H54 (cell line): ENCODE measurements around the gene FMNL1.

ENCODE experiments used
- DNase-seq: peaks from one replicate; pipeline ENCODE4 v3.0.0; 2011; ENCODE audit warnings: low spot score, mixed read lengths; ENCODE audit not compliant: insufficient read length
- FAIRE-seq: peaks from 3 replicates; lab custom pipeline; 2011; peaks lifted over from hg19 to GRCh38; lab: Jason Lieb, UNC
- POLR2A ChIP-seq: IDR thresholded peaks from 2 replicates; pipeline ENCODE4 v1.6.1; 2011; ENCODE audit warnings: low read depth, mild to moderate bottlenecking, low read length

Gene FMNL1

DNA sequence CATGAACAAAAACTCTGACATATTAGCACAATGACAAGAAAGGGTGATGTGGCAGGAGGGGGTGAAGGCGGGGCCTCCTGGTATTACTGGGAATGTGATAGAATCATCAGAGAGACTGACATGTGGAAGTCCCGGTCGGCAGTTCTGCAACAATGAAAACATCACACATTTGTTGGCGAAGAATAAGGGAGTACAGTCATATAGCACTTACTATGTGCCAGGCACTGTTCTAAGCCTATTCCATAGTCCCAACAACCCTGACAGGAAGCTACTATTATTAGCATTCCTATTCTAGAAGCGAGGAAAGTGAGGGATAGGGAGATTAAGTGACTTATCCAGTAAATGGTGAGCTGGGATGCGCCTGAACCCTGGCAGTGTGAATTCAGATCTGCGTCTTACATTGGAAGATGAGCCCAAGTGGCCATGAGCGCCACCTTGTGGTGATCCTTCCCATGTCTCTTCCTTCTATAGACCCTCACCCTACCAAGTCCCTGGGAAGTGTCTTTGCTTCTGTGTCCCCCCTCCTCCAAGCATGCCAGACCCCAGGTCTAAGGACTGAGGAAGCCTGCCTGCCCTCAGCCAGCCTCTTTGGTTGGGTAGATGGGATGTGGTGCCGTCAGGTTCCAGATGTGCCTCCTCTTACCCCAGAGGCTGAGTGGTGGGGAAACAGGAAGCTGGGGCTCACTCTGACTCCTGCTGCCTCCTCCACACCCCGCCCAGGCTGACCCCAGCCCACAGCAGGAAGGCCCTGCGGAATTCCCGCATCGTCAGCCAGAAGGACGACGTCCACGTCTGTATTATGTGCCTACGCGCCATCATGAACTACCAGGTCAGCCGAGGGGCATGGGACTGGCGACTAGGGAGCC lies 14.0 kb downstream of the FMNL1 start:
- no peak for TF ChIP-seq POLR2A
- peak; percentile 30 for FAIRE-seq
- no peak for DNase-seq

GRCh38 chr17:45236282-45236606 lies 14.6 kb downstream of the FMNL1 start:
- no peak for TF ChIP-seq POLR2A
- FAIRE-seq (no peak), DNase-seq (no peak)

DNA sequence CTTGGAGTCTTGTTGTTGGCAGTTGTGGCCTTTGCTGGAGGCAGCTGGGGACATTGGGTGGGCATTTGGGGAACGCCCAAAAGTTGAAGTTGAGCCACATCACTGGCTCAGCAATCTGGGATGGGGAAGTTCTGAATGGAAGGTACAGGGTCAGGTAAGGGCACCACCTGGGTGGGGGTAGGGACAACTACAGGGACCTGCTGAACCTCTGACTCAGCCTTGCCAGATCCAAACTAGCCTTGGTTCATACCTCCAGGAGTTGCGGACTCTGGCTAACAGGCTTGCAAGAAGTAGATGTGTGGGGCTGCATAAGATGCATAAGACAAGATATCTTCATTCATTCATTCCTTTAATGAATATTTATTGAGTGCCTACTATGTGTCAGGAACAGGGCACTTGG lies 16.0 kb downstream of the FMNL1 start:
- no peak for FAIRE-seq
- no peak for DNase-seq
- TF ChIP-seq POLR2A: no peak

- FAIRE-seq: no peak
- no peak for TF ChIP-seq POLR2A
- DNase-seq: no peak
Measured at GRCh38 chr17:45238155-45238774, 16.6 kb downstream of the FMNL1 start.

DNA sequence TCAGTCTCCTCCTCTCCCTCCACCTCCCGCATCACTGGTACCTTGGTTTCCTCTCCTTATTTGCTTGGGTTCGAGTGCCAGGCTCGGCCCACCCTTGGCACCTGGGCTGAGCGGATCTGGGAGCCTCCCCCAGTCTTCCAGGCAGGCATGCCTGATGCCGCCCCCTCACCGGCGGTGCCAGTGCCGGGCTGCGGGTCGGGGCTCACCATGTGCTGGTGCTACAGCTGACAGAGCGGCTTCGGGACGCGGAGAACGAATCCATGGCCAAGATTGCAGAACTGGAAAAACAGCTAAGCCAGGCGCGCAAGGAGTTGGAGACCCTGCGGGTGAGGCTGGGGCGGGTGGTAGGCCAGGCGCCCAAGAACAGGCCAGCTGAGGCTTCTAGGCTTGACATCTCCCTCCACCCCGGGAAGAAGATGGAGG lies 19.2 kb downstream of the FMNL1 start:
- no peak for DNase-seq
- no peak for FAIRE-seq
- no peak for TF ChIP-seq POLR2A

GRCh38 chr17:45241328-45242028 lies 19.8 kb downstream of the FMNL1 start:
- FAIRE-seq: no peak
- no peak for DNase-seq
- TF ChIP-seq POLR2A: no peak

GRCh38 chr17:45242029-45242414 lies 20.3 kb downstream of the FMNL1 start:
- no peak for TF ChIP-seq POLR2A
- no peak for FAIRE-seq

GRCh38 chr17:45243750-45244149 lies 22.1 kb downstream of the FMNL1 start:
- TF ChIP-seq POLR2A: no peak
- DNase-seq: no peak
- no peak for FAIRE-seq

More at GRCh38 chr17:45242029-45242414, 20.3 kb downstream of the FMNL1 start:
- DNase-seq: no peak

GRCh38 chr17:45244725-45245656 lies 23.3 kb downstream of the FMNL1 start:
- no peak for TF ChIP-seq POLR2A
- DNase-seq (no peak), FAIRE-seq (no peak)

GRCh38 chr17:45246338-45246737 lies 24.7 kb downstream of the FMNL1 start:
- FAIRE-seq: no peak
- TF ChIP-seq POLR2A: no peak
- DNase-seq: no peak

- no peak for FAIRE-seq
- DNase-seq: no peak
- TF ChIP-seq POLR2A: no peak
Measured at GRCh38 chr17:45246861-45247428, 25.3 kb downstream of the FMNL1 start.

DNA sequence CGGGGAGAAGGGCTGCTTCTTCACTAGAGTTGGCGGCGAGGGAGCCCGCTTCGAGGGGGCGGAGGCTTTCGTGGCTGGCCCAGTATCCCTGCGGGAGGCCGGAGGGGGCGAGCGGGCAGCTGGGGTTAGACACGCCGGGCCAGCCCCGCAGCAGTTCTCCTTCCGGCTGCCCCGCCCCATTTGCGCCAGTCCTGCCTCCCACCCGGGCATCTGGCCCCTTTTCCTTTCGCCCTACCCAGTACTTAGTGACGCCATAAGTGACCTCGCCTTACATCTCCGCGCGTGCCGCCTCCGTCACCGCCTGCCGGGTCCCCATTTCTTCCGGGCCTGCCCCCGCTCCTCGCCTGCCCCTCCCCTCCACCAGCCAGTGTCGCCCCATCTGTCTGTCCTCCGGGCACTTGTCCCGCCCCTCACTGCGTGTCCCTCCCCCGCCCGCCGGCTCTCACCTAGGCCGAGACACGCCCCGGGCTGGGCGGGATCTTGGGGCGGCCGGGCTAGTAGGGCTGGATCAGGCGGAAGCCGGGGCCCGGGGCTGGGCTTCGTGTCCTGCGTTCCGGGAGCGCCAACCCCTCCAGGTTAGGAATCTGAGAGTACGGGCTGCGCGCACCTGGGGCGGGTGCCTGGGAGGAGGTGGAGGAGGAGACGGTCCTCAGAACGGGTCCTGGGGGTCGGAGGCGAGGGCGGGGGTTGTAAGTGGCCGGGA lies 25.9 kb downstream of the FMNL1 start:
- FAIRE-seq (no peak), DNase-seq (peak; percentile 100)
- peak; percentile 31; the same call in 1 of the 2 replicates for TF ChIP-seq POLR2A
